ENCODE results near the gene HDAC4.

- TF ChIP-seq CTCF (IDR thresholded peaks at IDR 0.05; ENCODE audit: insufficient read depth, low read length) (no peak), POLR2AphosphoS5 (IDR thresholded peaks at IDR 0.05; ENCODE audit: low read depth) (no peak)
These were observed 353.0 kb downstream of the HDAC4 start for GRCh38 chr2:239047861-239048260.

Measured in HL-60 (cell line).